Hippocampal formation (tissue), 2 donors: Measurements from ENCODE around the gene COMMD3.

Experiments
- DNase-seq, 2 donors: peaks; one replicate each; lab custom pipeline; 2025; lab: John Stamatoyannopoulos, UW

COMMD3 gene

GRCh38 chr10:22366771-22367170 is 50.6 kb downstream of the COMMD3 start:
- DNase-seq = no peak

- DNase-seq = no peak
These were observed 51.3 kb downstream of the COMMD3 start for GRCh38 chr10:22367471-22367870.

GRCh38 chr10:22368402-22368801 is 52.2 kb downstream of the COMMD3 start:
- DNase-seq = no peak

GRCh38 chr10:22368981-22369380 is 52.8 kb downstream of the COMMD3 start:
- no peak for DNase-seq

GRCh38 chr10:22369434-22370072 is 53.4 kb downstream of the COMMD3 start:
- DNase-seq = no peak
